ENCODE results near the gene SAE1. TPM values are rescaled to one million over a fixed set of nuclear protein-coding genes. Genes with fewer than 3 reads are reported as not detected.

The SAE1 gene
- total RNA-seq, 2 donors from 2014 or later, result 14.5 to 21.5 TPM

GRCh38 chr19:47203254-47203653 lies 72.6 kb downstream of the SAE1 start:
- TF ChIP-seq POLR2A (IDR thresholded peaks at IDR 0.05), result no peak
- TF ChIP-seq CTCF (IDR thresholded peaks at IDR 0.05), result no peak
- no peak overlapping the region for H3K4me3 ChIP-seq
- no peaks in the 10 kb centered on the region for H3K27me3 ChIP-seq
- WGBS, 2 donors, result 42 to 50% methylated on average over 3 of the region's 3 CpGs
- H3K9me3 ChIP-seq, result no peaks in the 10 kb centered on the region
- ATAC-seq, result peak; percentile 27
- no peak for DNase-seq
- H3K4me1 ChIP-seq, result peaks cover 13% of the 10 kb centered on the region
- no peak overlapping the region for H3K27ac ChIP-seq
- H3K36me3 ChIP-seq (replicated peaks in 1 of 2; ENCODE audit: insufficient read depth in 1 of 2, low read depth in 2 of 2), result peaks cover 0 to 2% of the 10 kb centered on the region in 2 donors
- intact Hi-C loops (cut with DNase I), result no loop called here

GRCh38 chr19:47209319-47210179 lies 78.9 kb downstream of the SAE1 start:
- H3K9me3 ChIP-seq, result no peaks in the 10 kb centered on the region
- DNase-seq (no peak), ATAC-seq (no peak)
- no peaks in the 10 kb centered on the region for H3K27me3 ChIP-seq
- 75 to 79% methylated on average over 6 to 13 of the region's 13 CpGs for WGBS, 2 donors
- H3K4me3 ChIP-seq, result no peak overlapping the region
- TF ChIP-seq CTCF (IDR thresholded peaks at IDR 0.05), result no peak
- no peak for TF ChIP-seq POLR2A (IDR thresholded peaks at IDR 0.05)
- intact Hi-C loops (cut with DNase I), result loop anchor here (5.0 kb wide), 1 partner anchor 38 kb away; no protein-coding TSS in a partner anchor
- H3K4me1 ChIP-seq, result peaks cover 4% of the 10 kb centered on the region
- H3K36me3 ChIP-seq (replicated peaks in 1 of 2; ENCODE audit: insufficient read depth in 1 of 2, low read depth in 2 of 2), result no peaks in the 10 kb centered on the region
- no peak overlapping the region for H3K27ac ChIP-seq

- Histone ChIP-seq H3K4me1 (peaks cover 4% of the 10 kb centered on the region), H3K36me3 (replicated peaks in 1 of 2; ENCODE audit: insufficient read depth in 1 of 2, low read depth in 2 of 2) (no peaks in the 10 kb centered on the region), H3K4me3 (no peak overlapping the region), H3K9me3 (no peaks in the 10 kb centered on the region), H3K27me3 (no peaks in the 10 kb centered on the region), H3K27ac (no peak overlapping the region)
- intact Hi-C loops (cut with DNase I), result no loop called here
- TF ChIP-seq CTCF (IDR thresholded peaks at IDR 0.05) (no peak), POLR2A (IDR thresholded peaks at IDR 0.05) (no peak)
- no peak for ATAC-seq
- no peak for DNase-seq
Observed at GRCh38 chr19:47210180-47210490, 79.5 kb downstream of the SAE1 start.

GRCh38 chr19:47210689-47211316 lies 80.2 kb downstream of the SAE1 start:
- no peak overlapping the region for H3K27ac ChIP-seq
- no peak for TF ChIP-seq POLR2A (IDR thresholded peaks at IDR 0.05)
- peak; percentile 66 to 94 (median 90) for TF ChIP-seq CTCF (IDR thresholded peaks at IDR 0.05)
- WGBS, 2 donors, result 28 to 32% methylated on average over 19 of the region's 19 CpGs
- H3K36me3 ChIP-seq (replicated peaks in 1 of 2; ENCODE audit: insufficient read depth in 1 of 2, low read depth in 2 of 2), result no peaks in the 10 kb centered on the region
- H3K9me3 ChIP-seq, result no peaks in the 10 kb centered on the region
- H3K4me1 ChIP-seq, result peaks cover 4% of the 10 kb centered on the region
- no peaks in the 10 kb centered on the region for H3K27me3 ChIP-seq
- intact Hi-C loops (cut with DNase I), result no loop called here
- DNase-seq (peak; percentile 84 to 91 (median 86)), ATAC-seq (peak; percentile 91)
- H3K4me3 ChIP-seq, result no peak overlapping the region
